ENCODE results near the gene CLIP2. TPM values are rescaled to one million over a fixed set of nuclear protein-coding genes. Genes with fewer than 3 reads are reported as not detected.
"Not testable (repeated sequence)": the region's sequence is repeated elsewhere in the genome, so short reads cannot be mapped to it uniquely, and the experiment has no call there.

The CLIP2 gene
- polyA plus RNA-seq, 3 donors, result 1.1 to 5.2 (median 1.3) TPM

DNA sequence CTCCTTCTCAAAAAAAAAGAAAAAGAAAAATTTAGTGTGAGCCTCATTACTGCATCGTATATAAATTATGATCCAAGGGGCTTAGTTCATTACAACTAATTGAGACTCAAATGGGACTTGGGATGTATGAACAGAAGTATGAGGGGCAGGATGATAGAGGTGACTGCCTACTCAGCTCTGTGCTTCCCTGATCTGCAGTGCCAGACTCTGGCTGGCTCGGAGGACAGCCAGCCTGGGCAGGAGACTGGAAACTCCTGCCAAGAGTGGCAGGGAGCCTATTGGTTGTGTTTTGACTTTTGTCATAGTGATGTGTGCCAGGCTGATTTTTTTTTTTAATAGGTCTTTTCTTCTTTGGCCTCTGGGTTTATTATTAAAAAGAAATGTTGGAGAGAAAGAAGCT, 90.7 kb downstream of the CLIP2 start:
- H3K4me1 Mint-ChIP-seq, result peaks cover 4% of the 10 kb centered on the region
- no peak overlapping the region for H3K27ac Mint-ChIP-seq
- TF ChIP-seq, protein P1, sequence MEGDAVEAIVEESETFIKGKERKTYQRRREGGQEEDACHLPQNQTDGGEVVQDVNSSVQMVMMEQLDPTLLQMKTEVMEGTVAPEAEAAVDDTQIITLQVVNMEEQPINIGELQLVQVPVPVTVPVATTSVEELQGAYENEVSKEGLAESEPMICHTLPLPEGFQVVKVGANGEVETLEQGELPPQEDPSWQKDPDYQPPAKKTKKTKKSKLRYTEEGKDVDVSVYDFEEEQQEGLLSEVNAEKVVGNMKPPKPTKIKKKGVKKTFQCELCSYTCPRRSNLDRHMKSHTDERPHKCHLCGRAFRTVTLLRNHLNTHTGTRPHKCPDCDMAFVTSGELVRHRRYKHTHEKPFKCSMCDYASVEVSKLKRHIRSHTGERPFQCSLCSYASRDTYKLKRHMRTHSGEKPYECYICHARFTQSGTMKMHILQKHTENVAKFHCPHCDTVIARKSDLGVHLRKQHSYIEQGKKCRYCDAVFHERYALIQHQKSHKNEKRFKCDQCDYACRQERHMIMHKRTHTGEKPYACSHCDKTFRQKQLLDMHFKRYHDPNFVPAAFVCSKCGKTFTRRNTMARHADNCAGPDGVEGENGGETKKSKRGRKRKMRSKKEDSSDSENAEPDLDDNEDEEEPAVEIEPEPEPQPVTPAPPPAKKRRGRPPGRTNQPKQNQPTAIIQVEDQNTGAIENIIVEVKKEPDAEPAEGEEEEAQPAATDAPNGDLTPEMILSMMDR (IDR thresholded peaks at IDR 0.05), result no peak

DNA sequence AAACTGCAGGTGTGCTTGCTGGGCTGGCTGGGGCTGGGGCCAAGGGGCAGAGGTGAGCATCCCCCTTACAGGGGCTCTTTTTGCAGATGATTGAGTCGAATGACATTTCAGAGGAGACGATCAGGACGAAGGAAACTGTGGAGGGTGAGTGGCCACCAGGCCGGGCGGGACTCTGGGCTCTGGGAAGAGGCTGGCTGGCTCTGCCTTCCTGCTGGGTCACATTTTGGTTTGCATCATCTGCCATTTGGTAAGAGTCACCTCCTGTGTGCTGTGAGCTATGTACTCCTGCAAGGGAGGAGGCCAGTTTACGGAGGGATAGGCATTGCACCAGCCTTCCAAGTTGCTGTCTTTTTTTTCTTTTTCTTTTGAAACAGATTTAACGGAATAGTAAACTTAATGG, 91.5 kb downstream of the CLIP2 start:
- H3K4me2 ChIP-seq (replicated peaks; ENCODE audit: extremely low read depth, low read length, poor library complexity, severe bottlenecking), result no peak overlapping the region

More for the DNA sequence above, 90.7 kb downstream of the CLIP2 start:
- no peak overlapping the region for H3K4me3 ChIP-seq (replicated peaks in 1 of 3; ENCODE audit: low read depth in 2 of 3, low read length in 3 of 3)
- H3K9ac ChIP-seq (ENCODE audit: insufficient read depth, low read length, poor library complexity, severe bottlenecking), result no peak overlapping the region
- Mint-ChIP-seq H3K36me3 (peaks cover 16 to 24% of the 10 kb centered on the region in 2 donors), H3K27me3 (ENCODE audit: low read depth in 3 of 3) (no peaks in the 10 kb centered on the region), H3K4me3 (no peak overlapping the region), H3K9me3 (peaks cover 0 to 5% (median 0%) of the 10 kb centered on the region in 7 donors)
- WGBS (ENCODE audit: insufficient coverage), result 67% methylated on average over 1 of the region's 2 CpGs
- H3K36me3 ChIP-seq (replicated peaks in 1 of 2; ENCODE audit: control insufficient read depth in 1 of 2, insufficient read depth in 2 of 2, low read length in 2 of 2), result peaks cover 10 to 22% of the 10 kb centered on the region in 2 donors
- no peak overlapping the region for H3K27ac ChIP-seq (ENCODE audit: low read depth in 1 of 2, low read length in 2 of 2)
- H3K4me2 ChIP-seq (replicated peaks; ENCODE audit: extremely low read depth, low read length, poor library complexity, severe bottlenecking), result no peak overlapping the region
- intact Hi-C loops (cut with micrococcal nuclease), result no loop called here
- H3K9me3 ChIP-seq (replicated peaks in 1 of 2; ENCODE audit: control insufficient read depth in 1 of 2, insufficient read depth in 1 of 2, low read length in 2 of 2), result no peaks in the 10 kb centered on the region
- no peak overlapping the region for H2AFZ ChIP-seq (ENCODE audit: insufficient read depth, low read depth, low read length, poor library complexity, severe bottlenecking)
- no peaks in the 10 kb centered on the region for H3K27me3 ChIP-seq (ENCODE audit: control insufficient read depth in 2 of 2, insufficient read depth in 2 of 2, low read length in 2 of 2)
- no peaks in the 10 kb centered on the region for H3K79me2 ChIP-seq (ENCODE audit: insufficient read depth, low read length)
- H3K4me1 ChIP-seq (ENCODE audit: control insufficient read depth in 1 of 2, insufficient read depth in 2 of 2, low read length in 2 of 2), result no peaks in the 10 kb centered on the region
- no peaks in the 10 kb centered on the region for H4K20me1 ChIP-seq (ENCODE audit: insufficient read depth, low read length)
- DNase-seq, result no peak

DNA sequence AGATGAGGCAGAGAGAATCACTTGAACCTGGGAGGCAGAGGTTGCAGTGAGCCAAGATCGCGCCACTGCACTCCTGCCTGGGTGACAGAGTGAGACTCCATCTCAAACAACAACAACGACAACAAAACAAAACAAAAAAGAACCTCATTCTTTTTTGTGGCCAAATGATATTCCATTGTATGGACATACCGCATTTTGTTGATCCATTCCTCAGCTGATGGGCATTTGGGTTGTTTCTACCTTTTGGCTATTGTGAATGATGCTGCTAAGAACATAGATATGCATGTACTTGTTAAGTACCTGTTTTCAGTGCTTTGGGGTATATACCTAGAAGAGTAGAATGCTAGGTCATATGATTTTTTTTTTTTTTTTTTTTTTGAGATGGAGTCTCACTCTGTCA, 94.9 kb downstream of the CLIP2 start:
- H3K79me2 ChIP-seq (ENCODE audit: insufficient read depth, low read length); H3K4me1 Mint-ChIP-seq; H3K27ac Mint-ChIP-seq; H3K27me3 ChIP-seq (ENCODE audit: control insufficient read depth in 2 of 2, insufficient read depth in 2 of 2, low read length in 2 of 2); intact Hi-C loops (cut with micrococcal nuclease); H3K9ac ChIP-seq (ENCODE audit: insufficient read depth, low read length, poor library complexity, severe bottlenecking); H3K9me3 Mint-ChIP-seq; H3K4me3 Mint-ChIP-seq; DNase-seq; H3K4me3 ChIP-seq (replicated peaks in 1 of 3; ENCODE audit: low read depth in 2 of 3, low read length in 3 of 3); H3K27me3 Mint-ChIP-seq (ENCODE audit: low read depth in 3 of 3); H4K20me1 ChIP-seq (ENCODE audit: insufficient read depth, low read length); H2AFZ ChIP-seq (ENCODE audit: insufficient read depth, low read depth, low read length, poor library complexity, severe bottlenecking); H3K9me3 ChIP-seq (replicated peaks in 1 of 2; ENCODE audit: control insufficient read depth in 1 of 2, insufficient read depth in 1 of 2, low read length in 2 of 2); H3K4me2 ChIP-seq (replicated peaks; ENCODE audit: extremely low read depth, low read length, poor library complexity, severe bottlenecking); H3K27ac ChIP-seq (ENCODE audit: low read depth in 1 of 2, low read length in 2 of 2); H3K4me1 ChIP-seq (ENCODE audit: control insufficient read depth in 1 of 2, insufficient read depth in 2 of 2, low read length in 2 of 2): not testable (repeated sequence)
- peaks cover 7 to 17% of the 10 kb centered on the region in 2 donors for H3K36me3 ChIP-seq (replicated peaks in 1 of 2; ENCODE audit: control insufficient read depth in 1 of 2, insufficient read depth in 2 of 2, low read length in 2 of 2)
- H3K36me3 Mint-ChIP-seq, result peaks cover 17 to 34% of the 10 kb centered on the region in 2 donors
- 100% methylated on average over 1 of the region's 4 CpGs for WGBS (ENCODE audit: insufficient coverage)

More for the DNA sequence above, 91.5 kb downstream of the CLIP2 start:
- no peaks in the 10 kb centered on the region for H3K27me3 ChIP-seq (ENCODE audit: control insufficient read depth in 2 of 2, insufficient read depth in 2 of 2, low read length in 2 of 2)
- Mint-ChIP-seq H3K27me3 (ENCODE audit: low read depth in 3 of 3) (no peaks in the 10 kb centered on the region), H3K27ac (peak overlapping the region in 1 of 7 donors; percentile 23), H3K36me3 (peaks cover 15 to 22% of the 10 kb centered on the region in 2 donors), H3K4me1 (peaks cover 4% of the 10 kb centered on the region), H3K4me3 (no peak overlapping the region), H3K9me3 (peaks cover 0 to 5% (median 0%) of the 10 kb centered on the region in 7 donors)
- H3K9me3 ChIP-seq (replicated peaks in 1 of 2; ENCODE audit: control insufficient read depth in 1 of 2, insufficient read depth in 1 of 2, low read length in 2 of 2), result no peaks in the 10 kb centered on the region
- H3K27ac ChIP-seq (ENCODE audit: low read depth in 1 of 2, low read length in 2 of 2), result no peak overlapping the region
- peaks cover 9 to 20% of the 10 kb centered on the region in 2 donors for H3K36me3 ChIP-seq (replicated peaks in 1 of 2; ENCODE audit: control insufficient read depth in 1 of 2, insufficient read depth in 2 of 2, low read length in 2 of 2)
- no peak for DNase-seq
- WGBS (ENCODE audit: insufficient coverage), result 68% methylated on average over 5 of the region's 7 CpGs
- TF ChIP-seq, protein P1 (IDR thresholded peaks at IDR 0.05), result no peak
- no peaks in the 10 kb centered on the region for H3K4me1 ChIP-seq (ENCODE audit: control insufficient read depth in 1 of 2, insufficient read depth in 2 of 2, low read length in 2 of 2)
- H2AFZ ChIP-seq (ENCODE audit: insufficient read depth, low read depth, low read length, poor library complexity, severe bottlenecking), result no peak overlapping the region
- H4K20me1 ChIP-seq (ENCODE audit: insufficient read depth, low read length), result no peaks in the 10 kb centered on the region
- no peak overlapping the region for H3K4me3 ChIP-seq (replicated peaks in 1 of 3; ENCODE audit: low read depth in 2 of 3, low read length in 3 of 3)
- intact Hi-C loops (cut with micrococcal nuclease), result no loop called here
- H3K79me2 ChIP-seq (ENCODE audit: insufficient read depth, low read length), result no peaks in the 10 kb centered on the region
- H3K9ac ChIP-seq (ENCODE audit: insufficient read depth, low read length, poor library complexity, severe bottlenecking), result no peak overlapping the region

All from CD14-positive monocyte (primary cell).